GM21515 (cell line): ENCODE results near the gene WRAP73.
A peak's percentile ranks its signal among the peaks of the same experiment; 100 is the strongest.
"Not testable (repeated sequence)": the region's sequence is repeated elsewhere in the genome, so short reads cannot be mapped to it uniquely, and the experiment has no call there.

ENCODE experiments used
- ATAC-seq: cut with Tn5 transposase; IDR thresholded peaks from one replicate; pipeline ENCODE4 v1.9.1; 2021; ENCODE audit not compliant: unreplicated experiment

Gene WRAP73

DNA sequence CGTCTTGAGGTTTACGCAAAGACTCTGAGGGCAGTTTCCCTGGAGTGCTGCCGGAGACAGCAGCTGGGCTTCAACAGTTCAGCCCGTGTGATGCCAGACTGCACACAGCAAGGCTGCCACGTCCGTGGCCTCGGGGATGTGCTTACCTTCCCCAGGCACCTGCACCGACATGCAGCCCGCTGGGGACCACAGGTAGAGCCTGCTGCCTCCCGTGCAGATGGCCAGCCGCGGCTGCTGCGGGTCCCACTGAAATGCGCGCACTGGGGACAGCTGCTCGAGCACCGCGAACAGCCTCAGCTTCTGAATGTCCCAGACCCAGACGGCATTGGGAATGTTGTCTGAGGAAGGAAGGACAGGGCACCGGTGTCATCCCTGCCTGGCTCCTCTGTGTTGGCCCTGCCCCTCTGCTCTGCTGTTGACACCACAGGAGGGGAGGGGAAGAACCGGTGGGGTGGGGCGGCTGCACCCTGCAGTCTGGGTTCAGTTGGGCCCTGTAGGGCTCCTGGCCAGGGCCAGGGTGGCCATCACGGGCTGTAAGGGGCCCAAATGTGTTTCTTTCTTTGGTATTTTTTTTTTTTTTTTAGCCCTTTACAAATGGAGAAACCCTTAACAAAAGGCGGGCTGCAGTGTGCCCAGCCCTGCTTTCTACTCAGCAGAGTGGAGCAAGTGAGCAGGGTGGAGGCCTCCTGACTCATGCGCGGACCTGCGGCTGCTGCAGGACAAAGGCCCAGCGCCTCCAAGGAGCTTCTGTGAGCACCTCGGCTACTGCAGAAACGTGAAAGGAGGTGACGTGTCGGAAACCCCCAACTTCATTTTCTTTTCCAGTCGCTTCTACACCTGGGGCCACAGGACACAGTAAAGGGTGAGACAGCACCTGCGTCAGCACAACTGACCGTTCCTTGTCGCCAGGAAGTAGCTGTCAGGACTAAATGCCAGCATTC, 18.3 kb downstream of the WRAP73 start:
- ATAC-seq = no peak

DNA sequence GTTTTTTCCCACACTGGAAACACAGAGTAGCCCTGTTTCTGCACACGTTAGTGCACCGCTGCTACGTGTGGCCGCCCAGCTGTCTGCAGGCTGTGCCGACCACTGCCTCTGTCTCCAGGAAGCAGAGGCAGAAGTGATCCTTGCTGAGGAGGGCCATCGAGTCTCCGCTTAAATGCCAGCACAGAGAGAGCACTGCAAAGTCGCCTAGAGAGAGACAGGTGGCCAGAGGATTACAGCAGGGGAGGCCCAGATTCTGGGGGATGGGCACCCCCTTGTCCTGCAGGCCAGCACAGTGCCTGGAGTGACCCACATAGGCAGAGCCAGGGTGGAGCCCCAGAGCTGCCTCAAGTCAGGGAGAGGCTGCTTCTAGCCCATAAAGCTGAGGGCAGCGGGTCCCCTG, 19.0 kb downstream of the WRAP73 start:
- ATAC-seq = no peak

DNA sequence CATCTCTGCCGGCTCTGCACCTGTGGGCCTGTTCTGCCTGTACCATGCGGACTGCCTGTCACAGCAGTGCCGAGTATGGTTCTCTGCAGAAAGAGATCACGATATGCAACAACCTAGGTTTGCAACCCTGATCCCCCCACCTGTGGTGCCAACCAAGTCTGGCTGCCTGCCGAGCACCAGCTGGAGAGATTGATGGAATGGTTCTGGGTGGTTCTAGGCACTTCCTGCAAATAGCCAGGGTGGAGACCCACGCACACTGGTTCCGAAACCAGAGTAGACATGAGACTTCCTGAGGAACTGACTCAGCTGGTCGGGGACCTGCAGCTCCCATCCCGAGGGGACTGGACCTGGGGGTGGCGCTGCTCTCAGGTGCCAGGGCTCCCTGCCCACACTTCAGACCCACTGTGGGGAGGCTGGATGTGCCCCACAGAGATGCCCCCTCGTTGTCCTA, 19.7 kb downstream of the WRAP73 start:
- ATAC-seq = no peak

DNA sequence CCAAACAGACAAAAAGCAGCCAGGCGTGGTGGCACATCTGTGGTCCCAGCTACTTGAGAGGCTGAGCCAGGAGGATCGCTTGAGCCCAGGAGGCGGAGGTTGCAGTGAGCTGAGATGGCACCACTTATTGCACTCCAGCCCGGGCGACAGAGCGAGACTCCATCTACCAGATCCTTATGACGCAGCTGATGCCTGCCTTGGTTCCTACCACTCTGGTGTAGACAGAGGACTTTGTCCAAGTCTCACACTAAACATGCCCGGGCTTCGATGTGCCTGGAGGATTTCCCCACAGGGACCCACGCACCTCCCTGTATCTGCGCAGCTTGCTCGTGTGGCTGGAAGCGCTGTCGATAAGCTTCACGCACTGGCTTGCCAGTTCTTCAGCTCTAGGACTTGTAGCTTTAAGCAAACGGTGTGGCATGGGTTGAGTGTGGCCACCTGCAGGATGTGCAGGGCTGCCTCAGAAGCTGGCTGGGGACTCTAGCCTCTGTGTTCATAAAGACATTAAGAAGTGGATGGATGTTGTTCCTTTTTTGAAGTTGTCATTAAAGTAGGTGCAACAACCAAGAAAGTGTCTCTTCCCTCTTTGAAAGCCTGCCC, 20.2 kb downstream of the WRAP73 start:
- no peak for ATAC-seq

DNA sequence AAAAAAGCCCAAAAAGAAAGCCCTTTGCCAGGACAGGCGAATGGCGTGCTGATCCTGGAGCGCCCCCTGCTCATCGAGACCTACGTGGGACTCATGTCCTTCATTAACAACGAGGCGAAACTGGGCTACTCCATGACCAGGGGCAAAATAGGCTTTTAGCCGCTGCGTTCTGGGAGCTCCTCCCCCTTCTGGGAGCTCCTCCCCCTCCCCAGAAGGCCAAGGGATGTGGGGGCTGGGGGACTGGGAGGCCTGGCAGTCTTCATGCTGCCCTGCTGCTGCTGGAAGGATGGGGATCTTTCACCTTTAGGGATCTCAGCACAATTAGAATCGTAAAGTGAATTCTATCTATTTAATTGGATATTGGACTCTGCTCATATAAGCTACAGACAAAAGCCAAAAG, 21.5 kb downstream of the WRAP73 start:
- no peak for ATAC-seq

- no peak for ATAC-seq
Observed at GRCh38 chr1:3627515-3628253, 22.2 kb downstream of the WRAP73 start.

DNA sequence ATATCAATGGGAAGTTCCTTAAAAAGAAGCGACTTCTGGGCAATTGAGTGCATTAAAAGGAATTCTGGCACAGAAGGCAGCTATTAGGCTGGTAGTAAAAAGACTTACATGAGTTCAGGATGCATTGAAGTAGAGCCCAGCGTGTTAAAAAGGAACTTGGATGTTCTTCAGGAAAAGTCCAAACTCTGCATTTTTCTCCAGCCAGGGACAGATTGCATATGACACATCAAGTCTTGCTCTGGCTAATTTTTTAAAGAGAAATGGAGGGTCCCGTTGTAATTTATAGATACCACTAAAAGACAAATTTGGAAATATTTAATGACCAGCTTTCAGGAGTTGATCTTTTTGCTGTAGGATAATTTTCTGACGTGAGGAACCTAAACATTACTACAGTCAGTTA, 23.9 kb downstream of the WRAP73 start:
- no peak for ATAC-seq

- ATAC-seq = peak; percentile 2
Observed at GRCh38 chr1:3625151-3625907, 24.6 kb downstream of the WRAP73 start.

- ATAC-seq = peak; percentile 93
Observed at GRCh38 chr1:3624200-3625136, 25.4 kb downstream of the WRAP73 start, which contains the start of gene TPRG1L. TPRG1L (plus strand) TSS chr1:3625015; CDS start chr1:3625073, 58 bp downstream.

DNA sequence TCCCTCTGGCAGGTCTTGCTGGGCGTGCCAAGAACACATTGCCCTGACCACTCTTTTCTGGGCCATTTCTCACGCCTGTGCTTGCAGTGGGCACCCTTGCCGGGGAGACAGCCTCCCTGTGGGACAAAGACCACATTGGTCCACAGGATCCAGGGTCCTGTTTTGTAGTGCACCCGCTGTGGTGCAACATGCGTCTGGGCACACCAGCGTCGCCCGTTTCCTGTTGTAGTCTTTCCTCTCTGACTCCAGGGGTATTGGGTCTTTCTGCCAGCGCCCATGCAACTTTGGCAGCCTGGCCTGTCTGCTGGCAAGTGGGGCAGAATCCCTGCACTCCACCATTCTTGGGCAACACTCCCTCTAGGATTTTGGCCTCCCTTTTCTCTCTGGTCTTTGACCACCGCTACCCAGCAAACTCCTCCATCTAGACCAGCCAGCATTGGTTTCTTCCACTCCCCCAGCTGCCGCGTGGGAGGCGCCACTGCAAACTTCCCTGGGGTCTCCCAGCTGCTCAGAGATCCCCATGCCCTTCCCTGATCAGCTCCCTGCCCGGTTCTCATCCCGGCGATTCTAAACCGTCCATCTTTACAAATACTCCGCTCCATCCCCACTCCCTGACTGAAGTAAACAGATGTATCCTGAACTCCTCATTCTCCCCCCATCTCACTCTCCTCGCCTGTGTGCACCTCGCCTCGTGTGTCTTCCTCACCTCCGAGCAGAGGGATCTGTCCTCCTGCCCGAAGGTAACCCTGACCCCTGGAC, 26.3 kb downstream of the WRAP73 start:
- no peak for ATAC-seq

- ATAC-seq = not testable (repeated sequence)
Observed at GRCh38 chr1:3622102-3622501, 27.8 kb downstream of the WRAP73 start.

DNA sequence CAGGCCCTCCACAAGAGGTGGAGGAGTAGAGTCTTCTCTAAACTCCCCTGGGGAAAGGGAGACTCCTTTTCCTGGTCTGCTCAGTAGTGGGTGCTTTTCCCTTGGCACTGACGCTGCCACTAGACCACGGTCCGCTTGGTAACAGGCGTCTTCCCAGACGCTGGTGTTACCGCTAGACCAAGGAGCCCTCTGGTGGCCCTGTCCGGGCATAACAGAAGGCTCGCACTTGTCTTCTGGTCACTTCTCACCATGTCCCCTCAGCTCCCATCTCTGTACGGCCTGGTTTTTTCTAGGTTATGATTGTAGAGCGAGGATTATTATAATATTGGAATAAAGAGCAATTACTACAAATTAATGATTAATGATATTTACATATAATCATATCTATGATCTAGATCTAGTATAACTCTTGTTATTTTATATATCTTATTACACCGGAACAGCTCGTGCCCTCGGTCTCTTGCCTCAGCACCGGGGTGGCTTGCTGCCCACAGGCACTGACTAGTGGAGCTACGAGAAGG, 28.7 kb downstream of the WRAP73 start:
- ATAC-seq = not testable (repeated sequence)

GRCh38 chr1:3620708-3621107, 29.2 kb downstream of the WRAP73 start:
- no peak for ATAC-seq

DNA sequence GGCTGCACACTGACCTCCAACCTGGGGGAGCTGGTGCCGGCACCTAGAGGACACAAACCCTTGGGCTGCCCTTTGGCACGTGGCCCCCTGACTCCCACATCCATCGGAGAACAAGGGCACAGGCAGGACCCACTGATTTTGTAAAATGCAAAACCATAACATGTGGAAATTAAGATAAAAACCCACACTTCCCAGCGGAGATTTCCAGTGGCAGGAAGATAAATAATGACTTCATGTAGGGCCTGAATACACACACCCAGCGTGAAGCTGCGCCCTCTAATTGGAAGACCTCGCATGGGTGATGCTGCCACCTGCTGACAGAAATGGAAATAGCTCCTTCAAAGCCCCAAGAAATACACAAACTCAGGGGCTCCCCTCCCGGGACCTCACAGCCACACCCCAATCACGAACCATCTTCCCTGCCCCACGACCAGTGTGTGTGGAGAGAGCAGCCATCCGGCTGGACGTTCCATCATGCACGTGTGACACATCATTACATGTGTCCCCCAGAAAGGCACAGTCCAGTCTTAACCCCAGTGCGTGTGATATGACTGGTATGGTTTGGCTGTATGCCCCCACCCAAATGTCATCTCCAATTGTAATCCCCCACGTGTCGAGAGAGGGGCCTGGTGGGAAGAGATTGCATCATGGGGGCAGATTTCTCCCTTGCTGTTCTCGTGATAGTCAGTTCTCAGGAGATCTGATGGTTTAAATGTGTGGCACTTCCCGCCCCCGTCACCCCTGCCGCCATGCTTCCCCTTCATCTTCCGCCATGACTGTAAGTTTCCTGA, 30.8 kb downstream of the WRAP73 start:
- no peak for ATAC-seq

GRCh38 chr1:3618531-3618880, 31.4 kb downstream of the WRAP73 start:
- ATAC-seq = no peak

GRCh38 chr1:3617806-3618345, 32.0 kb downstream of the WRAP73 start:
- no peak for ATAC-seq

DNA sequence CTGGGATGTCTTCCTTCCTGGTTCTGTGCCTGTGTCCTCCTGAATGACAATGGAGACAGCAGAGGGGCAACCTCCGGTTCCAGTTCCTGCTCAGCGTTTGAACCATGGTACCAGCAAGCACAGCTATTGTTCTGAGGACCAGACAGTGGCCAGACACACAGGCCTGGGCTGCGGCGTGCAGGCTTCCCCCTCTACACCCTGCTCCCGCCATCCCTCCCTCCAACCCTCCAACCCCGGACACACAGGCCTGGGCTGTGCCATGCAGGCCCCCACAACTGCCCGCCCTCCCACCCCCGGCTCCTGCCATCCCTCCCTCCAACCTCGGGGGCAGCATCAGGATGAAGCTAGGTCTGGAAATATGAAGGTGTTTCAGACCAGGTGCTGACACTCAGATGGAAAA, 33.0 kb downstream of the WRAP73 start:
- ATAC-seq = no peak
